Gastrocnemius medialis (tissue), 4 donors: Measurements from ENCODE around the gene MFAP4. TPM values are rescaled to one million over a fixed set of nuclear protein-coding genes. Genes with fewer than 3 reads are reported as not detected.

Experiments
- ATAC-seq, 2 donors: fragments of 150-250 bp; one replicate each; pipeline ENCODE4 v1.9.1; 2016
- DNase-seq, 2 donors: peaks; one replicate each; pipeline ENCODE4 v3.0.0-alpha.2; 2019
- H3K27ac ChIP-seq, 4 donors: fragments of 200-600 bp; sonication (generic); 1 replicate in 1 of 4; 2 replicates in 3 of 4; pipeline ENCODE4 v1.5.1; 2016 to 2018; ENCODE audit warnings: mild to moderate bottlenecking in 2 of 4, moderate library complexity in 1 of 4
- H3K27me3 ChIP-seq, 3 donors: fragments of 200-600 bp; sonication (generic) in 2 of 3; 1 replicate in 1 of 3; 2 replicates in 2 of 3; pipeline versions ENCODE4 v1.5.1 to v1.6.0; 2016 to 2019; ENCODE audit warnings: mild to moderate bottlenecking in 1 of 3, moderate library complexity in 1 of 3
- H3K36me3 ChIP-seq, 2 donors: fragments of 200-600 bp; sonication (generic) in 1 of 2; one replicate each; pipeline ENCODE4 v1.5.1; 2017 to 2018
- H3K4me1 ChIP-seq, 2 donors: fragments of 200-600 bp; sonication (generic) in 1 of 2; one replicate each; pipeline ENCODE4 v1.5.1; 2016 to 2017; ENCODE audit warnings: mild to moderate bottlenecking in 2 of 2
- H3K4me3 ChIP-seq, 4 donors: fragments of 200-600 bp; sonication (generic) in 3 of 4; 1 replicate in 1 of 4; 2 replicates in 3 of 4; pipeline ENCODE4 v1.5.1; 2016 to 2019; ENCODE audit warnings: mild to moderate bottlenecking in 2 of 4
- H3K9me3 ChIP-seq, 3 donors: fragments of 200-600 bp; sonication (generic) in 2 of 3; 1 replicate in 1 of 3; 2 replicates in 2 of 3; pipeline ENCODE4 v1.5.1; 2016 to 2019
- POLR2A ChIP-seq, 2 donors: fragments of 450-650 bp; IDR thresholded peaks; one replicate each; pipeline ENCODE4 v1.6.1; 2017; ENCODE audit warnings: antibody characterized with exemption in 2 of 2, mild to moderate bottlenecking in 2 of 2, moderate library complexity in 2 of 2
- in situ Hi-C, 4 donors: fragments of 200-750 bp; cut with MboI; loops; one replicate each; pipeline versions ENCODE4 v1.15.0 to v1.8.0; 2017; ENCODE audit warnings: low sequenced_read_pairs in 4 of 4
- intact Hi-C: fragments of 100-400 bp; cut with DNase I; formaldehyde crosslinking; loops from one replicate; pipeline ENCODE4 v1.15.1; 2023; ENCODE audit warnings: low total_unique reads
- total RNA-seq, 4 donors: library from RNA; depleted of rRNA; stranded (reverse); fragments of >200 nt; gene quantifications; one replicate each; pipeline versions ENCODE4 v1.1.0 to v1.2.3, GENCODE V29; 2016
- TF ChIP-seq, protein P1 (sequence below), 5 experiments: fragments of 450-650 bp in 3 of 5; fragments of 200-600 bp in 2 of 5; sonication (generic) in 2 of 5; IDR thresholded peaks in 4 of 5; conservative IDR thresholded peaks in 1 of 5; 1 replicate in 4 of 5; 2 replicates in 1 of 5; pipeline ENCODE4 v1.5.1; 2016 to 2019; ENCODE audit warnings: antibody characterized with exemption in 5 of 5, mild to moderate bottlenecking in 3 of 5, moderate library complexity in 3 of 5

Gene MFAP4
- total RNA-seq, 4 donors from 2014 or later: 11.0 to 22.7 (median 14.8) TPM

DNA sequence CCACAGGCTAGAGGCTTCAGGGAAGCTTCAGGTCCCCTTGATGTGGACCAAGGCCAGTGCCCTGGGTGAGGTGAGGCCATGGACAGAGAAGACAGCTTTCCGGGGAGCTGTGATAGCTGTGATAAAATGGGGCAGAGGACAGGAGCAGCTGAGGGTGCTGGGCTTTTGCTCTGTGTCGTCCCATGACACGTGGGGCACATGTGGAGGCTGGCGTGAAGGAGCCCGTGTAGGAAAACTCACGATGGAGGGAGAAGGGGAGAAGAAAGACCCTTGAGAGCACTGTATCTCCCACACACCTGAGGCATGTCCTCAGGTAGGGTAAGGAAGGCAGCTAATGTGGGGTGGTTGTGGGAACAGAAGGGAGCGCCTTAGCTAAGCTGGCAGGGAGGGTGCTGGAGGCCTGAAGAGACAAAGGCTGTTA lies 45.8 kb downstream of the MFAP4 start:
- DNase-seq (no peak), ATAC-seq (no peak)
- intact Hi-C loops: no loop called here
- TF ChIP-seq POLR2A (IDR thresholded peaks at IDR 0.05): no peak
- TF ChIP-seq, protein P1, sequence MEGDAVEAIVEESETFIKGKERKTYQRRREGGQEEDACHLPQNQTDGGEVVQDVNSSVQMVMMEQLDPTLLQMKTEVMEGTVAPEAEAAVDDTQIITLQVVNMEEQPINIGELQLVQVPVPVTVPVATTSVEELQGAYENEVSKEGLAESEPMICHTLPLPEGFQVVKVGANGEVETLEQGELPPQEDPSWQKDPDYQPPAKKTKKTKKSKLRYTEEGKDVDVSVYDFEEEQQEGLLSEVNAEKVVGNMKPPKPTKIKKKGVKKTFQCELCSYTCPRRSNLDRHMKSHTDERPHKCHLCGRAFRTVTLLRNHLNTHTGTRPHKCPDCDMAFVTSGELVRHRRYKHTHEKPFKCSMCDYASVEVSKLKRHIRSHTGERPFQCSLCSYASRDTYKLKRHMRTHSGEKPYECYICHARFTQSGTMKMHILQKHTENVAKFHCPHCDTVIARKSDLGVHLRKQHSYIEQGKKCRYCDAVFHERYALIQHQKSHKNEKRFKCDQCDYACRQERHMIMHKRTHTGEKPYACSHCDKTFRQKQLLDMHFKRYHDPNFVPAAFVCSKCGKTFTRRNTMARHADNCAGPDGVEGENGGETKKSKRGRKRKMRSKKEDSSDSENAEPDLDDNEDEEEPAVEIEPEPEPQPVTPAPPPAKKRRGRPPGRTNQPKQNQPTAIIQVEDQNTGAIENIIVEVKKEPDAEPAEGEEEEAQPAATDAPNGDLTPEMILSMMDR (IDR thresholded peaks at IDR 0.05 in 4 of 5, conservative IDR thresholded peaks at IDR 0.05 in 1 of 5): no peak
- Histone ChIP-seq H3K4me1 (peaks cover 15 to 18% of the 10 kb centered on the region in 2 donors), H3K9me3 (no peaks in the 10 kb centered on the region), H3K4me3 (no peak overlapping the region), H3K36me3 (no peaks in the 10 kb centered on the region), H3K27me3 (no peaks in the 10 kb centered on the region), H3K27ac (no peak overlapping the region)
- in situ Hi-C loops: no loop called here

DNA sequence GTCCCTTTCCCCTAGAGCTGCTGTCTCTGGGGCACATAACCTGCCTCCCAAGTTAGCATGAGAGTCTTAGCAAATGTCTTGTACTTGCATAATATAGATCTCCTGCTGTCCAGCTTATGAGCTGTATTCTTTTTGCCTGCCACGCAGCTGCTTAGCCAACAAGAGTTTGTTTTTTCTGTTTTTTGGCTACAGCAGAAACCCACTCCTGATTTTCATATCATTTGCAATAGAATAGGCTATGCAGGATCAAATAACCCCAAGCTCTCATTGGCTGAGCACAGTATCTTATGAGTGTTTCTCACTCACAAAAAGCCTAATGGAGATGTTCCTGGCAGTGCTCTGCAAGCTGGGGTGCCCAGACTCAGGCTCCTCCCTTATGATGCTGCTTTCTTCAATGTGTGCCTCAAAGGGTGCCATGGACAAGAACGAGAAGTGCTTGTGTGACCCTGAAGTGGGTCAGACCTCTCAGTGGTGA lies 47.6 kb downstream of the MFAP4 start:
- intact Hi-C loops: no loop called here
- TF ChIP-seq POLR2A (IDR thresholded peaks at IDR 0.05): no peak
- TF ChIP-seq, protein P1 (IDR thresholded peaks at IDR 0.05 in 4 of 5, conservative IDR thresholded peaks at IDR 0.05 in 1 of 5): no peak
- H3K36me3 ChIP-seq: no peaks in the 10 kb centered on the region
- H3K9me3 ChIP-seq: no peaks in the 10 kb centered on the region
- no peak for ATAC-seq
- H3K27me3 ChIP-seq: no peaks in the 10 kb centered on the region
- no peak overlapping the region for H3K4me3 ChIP-seq
- H3K27ac ChIP-seq: no peak overlapping the region
- in situ Hi-C loops: no loop called here
- peaks cover 14 to 15% of the 10 kb centered on the region in 2 donors for H3K4me1 ChIP-seq
- DNase-seq: no peak

DNA sequence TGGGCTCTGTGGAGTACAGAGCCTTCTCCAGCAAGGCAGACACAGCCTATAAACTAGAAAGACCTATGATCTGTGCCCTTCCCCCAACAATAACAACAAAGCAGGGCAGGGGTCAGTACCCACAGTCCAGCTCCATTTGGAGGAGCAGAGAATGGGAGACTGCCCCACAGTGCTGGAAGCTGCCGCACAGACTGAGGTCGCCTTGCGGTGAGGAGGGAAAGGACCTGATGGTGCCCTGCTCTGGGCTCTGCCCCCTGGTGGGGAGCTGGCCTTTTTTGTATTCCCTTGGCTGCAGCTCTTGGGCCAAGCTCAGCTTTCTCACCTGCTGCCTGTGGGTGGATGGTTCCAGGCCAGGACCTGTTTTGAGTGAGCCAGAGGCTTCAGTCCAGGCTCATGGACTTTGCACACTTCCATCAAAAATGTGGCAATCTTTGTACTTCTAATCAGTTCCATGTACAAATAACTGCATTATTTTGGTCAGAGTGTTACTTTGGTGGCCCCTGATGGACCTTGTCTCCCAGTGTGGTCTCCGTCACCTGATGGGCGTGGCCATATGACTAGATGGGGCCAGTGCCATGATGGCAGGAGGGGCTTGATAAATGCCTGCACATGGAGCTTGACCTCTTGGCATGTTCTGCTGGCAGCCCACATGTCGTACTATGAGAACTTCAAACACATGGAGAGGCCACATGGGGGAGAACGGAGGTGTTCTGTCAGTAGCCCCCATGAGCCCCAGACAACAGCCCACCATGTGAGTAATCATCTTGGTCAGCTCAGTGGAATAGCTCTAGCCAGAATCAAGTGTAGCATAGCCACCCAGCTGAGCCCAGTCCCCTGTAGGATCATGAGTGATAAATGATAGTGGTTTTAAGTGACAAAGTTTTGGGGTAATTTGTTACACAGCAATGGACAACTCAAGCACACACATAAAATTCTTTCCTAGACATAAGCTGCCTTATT lies 48.7 kb downstream of the MFAP4 start:
- peak; percentile 38 to 72 for DNase-seq
- Histone ChIP-seq H3K9me3 (no peaks in the 10 kb centered on the region), H3K4me3 (no peak overlapping the region), H3K27me3 (no peaks in the 10 kb centered on the region), H3K4me1 (peaks cover 10 to 15% of the 10 kb centered on the region in 2 donors), H3K36me3 (no peaks in the 10 kb centered on the region), H3K27ac (peak overlapping the region in 1 of 4 donors; percentile 20)
- in situ Hi-C loops (no loop called here), intact Hi-C loops (no loop called here)
- peak; percentile 56 to 85 for ATAC-seq
- TF ChIP-seq, protein P1 (IDR thresholded peaks at IDR 0.05 in 4 of 5, conservative IDR thresholded peaks at IDR 0.05 in 1 of 5): peak; percentile 64 to 76 (median 69)
- no peak for TF ChIP-seq POLR2A (IDR thresholded peaks at IDR 0.05)

- Histone ChIP-seq H3K4me1 (peaks cover 10 to 15% of the 10 kb centered on the region in 2 donors), H3K9me3 (no peaks in the 10 kb centered on the region), H3K27me3 (no peaks in the 10 kb centered on the region), H3K36me3 (no peaks in the 10 kb centered on the region), H3K27ac (peak overlapping the region in 1 of 4 donors; percentile 20), H3K4me3 (no peak overlapping the region)
- ATAC-seq: peak; percentile 13 to 15
- intact Hi-C loops (no loop called here), in situ Hi-C loops (no loop called here)
- TF ChIP-seq, protein P1 (IDR thresholded peaks at IDR 0.05 in 4 of 5, conservative IDR thresholded peaks at IDR 0.05 in 1 of 5): no peak
- no peak for TF ChIP-seq POLR2A (IDR thresholded peaks at IDR 0.05)
- DNase-seq: no peak
These were observed 49.3 kb downstream of the MFAP4 start for GRCh38 chr17:19337712-19338023.
